HL-60 (cell line): ENCODE results near the gene ABCC11.

ENCODE experiments used
- DNase-seq, 2 experiments: peaks; one replicate each; pipeline ENCODE4 v3.0.0-alpha.2; 2010 to 2020; ENCODE audit warnings: low read depth in 1 of 2, low spot score in 1 of 2
- H3K27ac ChIP-seq: fragments of 250-450 bp; sonication (Bioruptor Pico); replicated peaks from 2 replicates; pipeline ENCODE4 v1.5.1; 2020; ENCODE audit warnings: mild to moderate bottlenecking, moderate library complexity
- H3K27me3 ChIP-seq: fragments of 250-450 bp; sonication (Bioruptor Pico); 2 replicates; pipeline ENCODE4 v1.5.1; 2021; ENCODE audit warnings: mild to moderate bottlenecking, moderate library complexity; ENCODE audit not compliant: insufficient read depth, poor library complexity, severe bottlenecking
- H3K4me3 ChIP-seq: replicated peaks from 2 replicates; pipeline ENCODE4 v1.5.1; 2011; ENCODE audit warnings: mild to moderate bottlenecking, control low read depth, low read length; ENCODE audit not compliant: insufficient read depth
- GABPA ChIP-seq: IDR thresholded peaks from 2 replicates; pipeline ENCODE4 v1.6.1; 2012; ENCODE audit warnings: low read depth
- POLR2AphosphoS5 ChIP-seq: IDR thresholded peaks from 2 replicates; pipeline ENCODE4 v1.6.1; 2012; ENCODE audit warnings: low read depth
- SPI1 ChIP-seq: IDR thresholded peaks from 2 replicates; pipeline ENCODE4 v1.6.1; 2012; ENCODE audit warnings: low read depth, mild to moderate bottlenecking, borderline replicate concordance
- TF ChIP-seq, protein P1 (sequence below): IDR thresholded peaks from 2 replicates; pipeline ENCODE4 v1.6.1; 2012; ENCODE audit warnings: low read depth; ENCODE audit not compliant: insufficient replicate concordance
- TF ChIP-seq, protein P2 (sequence below): IDR thresholded peaks from one replicate; pipeline ENCODE4 v1.5.1; 2011; ENCODE audit warnings: low read length, control low read depth, inconsistent platforms; ENCODE audit not compliant: insufficient read depth

Gene ABCC11

DNA sequence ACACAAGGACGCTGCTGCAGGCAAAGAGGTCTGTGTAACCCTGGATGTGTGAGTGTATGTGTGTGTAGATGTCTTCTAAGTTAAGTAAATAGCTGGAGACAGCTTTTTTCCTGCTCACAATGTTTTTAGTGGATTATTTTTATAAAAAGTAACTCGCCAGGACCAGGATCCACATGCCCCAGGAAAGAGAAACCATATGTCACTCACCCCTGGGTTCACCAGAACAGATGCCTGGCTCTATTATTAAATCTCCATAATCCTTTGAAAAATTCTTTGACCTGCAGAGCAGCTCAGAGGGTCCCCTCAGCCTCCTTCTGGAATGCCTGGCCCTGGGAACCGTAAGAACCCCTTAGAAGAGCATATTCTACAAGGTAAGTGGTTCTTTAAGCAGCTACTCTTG is 109.5 kb downstream of the ABCC11 start:
- peaks cover 4% of the 10 kb centered on the region for H3K27me3 ChIP-seq
- H3K4me3 ChIP-seq = no peak overlapping the region
- TF ChIP-seq SPI1 = no peak
- no peak for TF ChIP-seq GABPA
- TF ChIP-seq, protein P1, sequence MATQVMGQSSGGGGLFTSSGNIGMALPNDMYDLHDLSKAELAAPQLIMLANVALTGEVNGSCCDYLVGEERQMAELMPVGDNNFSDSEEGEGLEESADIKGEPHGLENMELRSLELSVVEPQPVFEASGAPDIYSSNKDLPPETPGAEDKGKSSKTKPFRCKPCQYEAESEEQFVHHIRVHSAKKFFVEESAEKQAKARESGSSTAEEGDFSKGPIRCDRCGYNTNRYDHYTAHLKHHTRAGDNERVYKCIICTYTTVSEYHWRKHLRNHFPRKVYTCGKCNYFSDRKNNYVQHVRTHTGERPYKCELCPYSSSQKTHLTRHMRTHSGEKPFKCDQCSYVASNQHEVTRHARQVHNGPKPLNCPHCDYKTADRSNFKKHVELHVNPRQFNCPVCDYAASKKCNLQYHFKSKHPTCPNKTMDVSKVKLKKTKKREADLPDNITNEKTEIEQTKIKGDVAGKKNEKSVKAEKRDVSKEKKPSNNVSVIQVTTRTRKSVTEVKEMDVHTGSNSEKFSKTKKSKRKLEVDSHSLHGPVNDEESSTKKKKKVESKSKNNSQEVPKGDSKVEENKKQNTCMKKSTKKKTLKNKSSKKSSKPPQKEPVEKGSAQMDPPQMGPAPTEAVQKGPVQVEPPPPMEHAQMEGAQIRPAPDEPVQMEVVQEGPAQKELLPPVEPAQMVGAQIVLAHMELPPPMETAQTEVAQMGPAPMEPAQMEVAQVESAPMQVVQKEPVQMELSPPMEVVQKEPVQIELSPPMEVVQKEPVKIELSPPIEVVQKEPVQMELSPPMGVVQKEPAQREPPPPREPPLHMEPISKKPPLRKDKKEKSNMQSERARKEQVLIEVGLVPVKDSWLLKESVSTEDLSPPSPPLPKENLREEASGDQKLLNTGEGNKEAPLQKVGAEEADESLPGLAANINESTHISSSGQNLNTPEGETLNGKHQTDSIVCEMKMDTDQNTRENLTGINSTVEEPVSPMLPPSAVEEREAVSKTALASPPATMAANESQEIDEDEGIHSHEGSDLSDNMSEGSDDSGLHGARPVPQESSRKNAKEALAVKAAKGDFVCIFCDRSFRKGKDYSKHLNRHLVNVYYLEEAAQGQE = no peak
- TF ChIP-seq, protein P2, sequence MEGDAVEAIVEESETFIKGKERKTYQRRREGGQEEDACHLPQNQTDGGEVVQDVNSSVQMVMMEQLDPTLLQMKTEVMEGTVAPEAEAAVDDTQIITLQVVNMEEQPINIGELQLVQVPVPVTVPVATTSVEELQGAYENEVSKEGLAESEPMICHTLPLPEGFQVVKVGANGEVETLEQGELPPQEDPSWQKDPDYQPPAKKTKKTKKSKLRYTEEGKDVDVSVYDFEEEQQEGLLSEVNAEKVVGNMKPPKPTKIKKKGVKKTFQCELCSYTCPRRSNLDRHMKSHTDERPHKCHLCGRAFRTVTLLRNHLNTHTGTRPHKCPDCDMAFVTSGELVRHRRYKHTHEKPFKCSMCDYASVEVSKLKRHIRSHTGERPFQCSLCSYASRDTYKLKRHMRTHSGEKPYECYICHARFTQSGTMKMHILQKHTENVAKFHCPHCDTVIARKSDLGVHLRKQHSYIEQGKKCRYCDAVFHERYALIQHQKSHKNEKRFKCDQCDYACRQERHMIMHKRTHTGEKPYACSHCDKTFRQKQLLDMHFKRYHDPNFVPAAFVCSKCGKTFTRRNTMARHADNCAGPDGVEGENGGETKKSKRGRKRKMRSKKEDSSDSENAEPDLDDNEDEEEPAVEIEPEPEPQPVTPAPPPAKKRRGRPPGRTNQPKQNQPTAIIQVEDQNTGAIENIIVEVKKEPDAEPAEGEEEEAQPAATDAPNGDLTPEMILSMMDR = no peak
- TF ChIP-seq POLR2AphosphoS5 = no peak
- H3K27ac ChIP-seq = no peak overlapping the region
- no peak for DNase-seq

DNA sequence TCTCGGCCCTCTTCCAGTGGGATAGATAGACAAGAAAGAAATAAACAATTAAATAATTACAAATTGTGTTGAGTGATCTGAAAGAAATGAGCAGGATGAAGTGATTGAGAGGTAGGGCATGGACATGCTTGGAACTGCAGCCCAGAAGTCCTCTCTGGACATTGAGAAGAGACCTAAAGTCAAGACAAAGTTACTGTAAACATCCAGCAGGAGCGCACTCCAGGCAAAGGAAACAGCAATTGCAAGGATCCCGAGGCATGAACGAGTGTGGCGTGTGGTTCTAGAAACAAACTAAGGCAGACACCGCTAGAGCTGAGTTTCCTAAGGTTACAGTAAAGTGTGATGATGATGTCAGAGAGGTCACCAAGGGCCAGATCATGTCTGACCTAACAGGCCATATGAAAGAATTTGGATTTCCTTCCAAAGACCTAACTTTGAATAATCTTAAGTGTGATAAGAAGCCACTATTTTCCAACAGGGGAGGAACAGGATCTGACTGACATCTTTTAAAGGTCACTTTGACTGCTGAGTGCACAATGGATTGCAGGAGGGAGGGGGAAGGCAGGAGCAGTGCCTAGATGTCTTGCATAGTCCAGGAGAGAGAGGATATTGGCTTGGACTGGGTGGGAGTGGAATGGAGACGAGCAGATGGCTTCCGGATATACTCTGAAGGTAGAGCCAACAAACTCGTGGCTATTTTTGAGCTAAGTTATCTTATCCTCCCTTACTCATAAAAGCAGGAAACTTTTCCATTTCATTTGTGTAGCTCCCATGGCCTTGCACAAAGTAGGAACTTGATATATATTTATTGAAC is 110.6 kb downstream of the ABCC11 start:
- DNase-seq = no peak
- Histone ChIP-seq H3K27ac (no peak overlapping the region), H3K27me3 (peaks cover 6% of the 10 kb centered on the region), H3K4me3 (no peak overlapping the region)
- TF ChIP-seq, protein P2 = no peak
- TF ChIP-seq, protein P1 = no peak
- TF ChIP-seq POLR2AphosphoS5 (no peak), SPI1 (no peak), GABPA (no peak)

DNA sequence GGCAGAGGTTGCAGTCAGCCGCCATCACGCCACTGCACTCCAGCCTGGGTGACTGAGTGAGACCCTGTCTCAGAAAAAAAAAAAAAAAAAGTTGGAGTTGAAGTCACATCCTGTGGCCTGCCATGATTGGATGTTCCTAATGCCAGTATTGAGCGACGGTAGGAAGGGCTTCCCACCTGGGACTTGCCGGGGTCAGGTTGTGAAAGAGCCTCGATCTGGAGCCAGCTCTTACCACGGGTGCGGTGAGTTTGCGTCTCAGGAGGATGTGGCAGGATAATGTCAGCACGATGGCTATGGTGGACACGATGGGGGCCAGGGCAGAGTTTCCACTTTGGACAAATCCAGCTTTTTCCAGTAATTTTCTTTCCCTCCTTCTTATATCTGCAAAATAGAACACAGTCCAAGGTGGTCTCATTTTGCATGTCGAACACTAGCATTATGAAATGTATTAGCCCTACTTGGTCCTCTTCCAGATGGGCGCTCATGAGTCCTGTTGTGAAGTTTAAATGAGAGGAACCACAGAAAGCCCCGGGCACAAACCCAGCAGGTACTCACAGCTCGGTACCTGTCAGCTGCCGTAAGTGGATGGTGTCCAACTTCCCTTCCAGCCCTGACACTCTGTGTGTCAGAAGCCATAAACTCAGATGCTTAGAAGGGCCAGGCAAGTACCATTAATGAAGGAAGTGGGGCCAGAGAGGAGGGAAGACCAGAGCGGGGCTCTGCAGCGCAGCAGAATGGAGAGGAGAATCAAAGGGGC is 113.7 kb downstream of the ABCC11 start:
- Histone ChIP-seq H3K27ac (no peak overlapping the region), H3K27me3 (peaks cover 6% of the 10 kb centered on the region), H3K4me3 (no peak overlapping the region)
- TF ChIP-seq SPI1 (no peak), GABPA (no peak), POLR2AphosphoS5 (no peak)
- TF ChIP-seq, protein P1 = no peak
- TF ChIP-seq, protein P2 = no peak
- DNase-seq = no peak
